Measurements from ENCODE around the gene AKR7A2.
"Not testable (repeated sequence)": the region's sequence is repeated elsewhere in the genome, so short reads cannot be mapped to it uniquely, and the experiment has no call there.

The AKR7A2 gene

GRCh38 chr1:19294638-19295037 lies 17.3 kb downstream of the AKR7A2 start:
- DNase-seq = no peak

- DNase-seq = peak; percentile 74
Measured at GRCh38 chr1:19289244-19289643, 22.7 kb downstream of the AKR7A2 start.

- peak; percentile 93 for DNase-seq
Measured at GRCh38 chr1:19288324-19289241, 23.4 kb downstream of the AKR7A2 start, which contains the start of gene AKR7A3. Gene AKR7A3, minus strand, starts transcription at chr1:19288770. Its CDS starts 61 bp downstream, at chr1:19288709.

GRCh38 chr1:19287436-19288185 lies 24.3 kb downstream of the AKR7A2 start:
- DNase-seq = peak; percentile 75

- DNase-seq = peak; percentile 65
Measured at GRCh38 chr1:19285807-19286206, 26.1 kb downstream of the AKR7A2 start.

GRCh38 chr1:19285366-19285765 lies 26.6 kb downstream of the AKR7A2 start:
- peak; percentile 60 for DNase-seq

- DNase-seq = no peak
Measured at GRCh38 chr1:19284881-19285280, 27.1 kb downstream of the AKR7A2 start.

GRCh38 chr1:19283891-19284290 lies 28.1 kb downstream of the AKR7A2 start:
- no peak for DNase-seq

- no peak for DNase-seq
Measured at GRCh38 chr1:19274636-19275035, 37.3 kb downstream of the AKR7A2 start.

GRCh38 chr1:19273844-19274531 lies 38.0 kb downstream of the AKR7A2 start:
- not testable (repeated sequence) for DNase-seq

- DNase-seq = no peak
Measured at GRCh38 chr1:19273106-19273843, 38.7 kb downstream of the AKR7A2 start.

- no peak for DNase-seq
Measured at GRCh38 chr1:19272064-19272463, 39.9 kb downstream of the AKR7A2 start.

- peak; percentile 53 for DNase-seq
Measured at GRCh38 chr1:19270343-19270730, 41.6 kb downstream of the AKR7A2 start.

GRCh38 chr1:19269427-19270342 lies 42.3 kb downstream of the AKR7A2 start:
- DNase-seq = peak; percentile 74

GRCh38 chr1:19268445-19268844 lies 43.5 kb downstream of the AKR7A2 start:
- no peak for DNase-seq

- no peak for DNase-seq
Measured at GRCh38 chr1:19262744-19263143, 49.2 kb downstream of the AKR7A2 start.

GRCh38 chr1:19262047-19262446 lies 49.9 kb downstream of the AKR7A2 start:
- DNase-seq = no peak

GRCh38 chr1:19260211-19261138 lies 51.5 kb downstream of the AKR7A2 start:
- peak; percentile 99 for DNase-seq

- DNase-seq = no peak
Measured at GRCh38 chr1:19258353-19258752, 53.6 kb downstream of the AKR7A2 start.
